Measurements from ENCODE around the gene BDH2. TPM values are rescaled to one million over a fixed set of nuclear protein-coding genes. Genes with fewer than 3 reads are reported as not detected.

Gene BDH2
- total and polyA plus RNA-seq, 12 donors, result 20.2 to 27.2 (median 24.5) TPM

- H3K27ac ChIP-seq, result no peak overlapping the region
- no peaks in the 10 kb centered on the region for H3K27me3 ChIP-seq
- intact Hi-C loops (cut with DNase I), result no loop called here
- ATAC-seq (no peak), DNase-seq (no peak)
- no peaks in the 10 kb centered on the region for H3K4me1 ChIP-seq
- TF ChIP-seq CTCF (IDR thresholded peaks at IDR 0.05), result no peak
- peaks cover 0 to 9% (median 0%) of the 10 kb centered on the region in 11 donors for H3K9me3 ChIP-seq
- H3K36me3 ChIP-seq, result peaks cover 0 to 26% (median 0%) of the 10 kb centered on the region in 9 donors
- 88 to 90% methylated on average over 1 of the region's 1 CpG for WGBS, 2 donors
- no peak overlapping the region for H3K4me3 ChIP-seq
Measured at GRCh38 chr4:103029300-103029699, 70.3 kb downstream of the BDH2 start.

Other genes starting within 250 kb of the BDH2 start
- gene CISD2, start 230.8 kb downstream of the BDH2 start, total RNA-seq, result 10 to 100 TPM; 12.1 to 22.1 (median 16.9) TPM
- gene CISD2, start 230.8 kb downstream of the BDH2 start, polyA plus RNA-seq, result 10 to 100 TPM; 11.0 to 31.0 TPM
- 1 to 10 TPM in 2 of 10 donors, under 1 TPM in 5, not detected in 3; 0.19 to 1.4 (median 0.67) TPM for gene SLC9B1, start 80.1 kb downstream of the BDH2 start, total RNA-seq
- under 1 TPM; 0.07 to 0.22 TPM for gene SLC9B1, start 80.1 kb downstream of the BDH2 start, polyA plus RNA-seq
- 10 to 100 TPM in 1 of 10 donors, 1 to 10 TPM in 8, under 1 TPM in 1; 1.00 to 11.4 (median 3.6) TPM for gene SLC9B2, start 23.1 kb downstream of the BDH2 start, total RNA-seq
- gene SLC9B2, start 23.1 kb downstream of the BDH2 start, polyA plus RNA-seq, result 1 to 10 TPM; 1.9 to 3.0 TPM
- 1 to 10 TPM in 3 of 10 donors, under 1 TPM in 7; 0.25 to 2.6 (median 0.72) TPM for gene CENPE, start 98.5 kb upstream of the BDH2 start, total RNA-seq
- under 1 TPM; 0.09 to 0.15 TPM for gene CENPE, start 98.5 kb upstream of the BDH2 start, polyA plus RNA-seq